HepG2 (cell line): ENCODE measurements around the gene TPRG1L. TPM values are rescaled to one million over a fixed set of nuclear protein-coding genes. Genes with fewer than 3 reads are reported as not detected.

Experiments used
- ATAC-seq: fragments of 200-7000 bp; cut with Tn5 transposase; 3 replicates; pipeline ENCODE4 v1.9.1; 2020; ENCODE audit warnings: mild to moderate bottlenecking, moderate library complexity
- BruUV-seq: library from RNA; stranded (reverse); fragments of 400-500 nt; replicated peaks from 2 replicates; lab custom pipeline; 2021; lab: Mats Ljungman, UMichigan
- CTCF ChIA-PET: fragments of 300-600 bp; formaldehyde crosslinking; extraction: SDS; loops from one replicate; lab custom pipeline; 2021; ENCODE audit warnings: low total read pairs, inconsistent platforms, low intra/inter-chr PET ratio; lab: Yijun Ruan, JAX
- POLR2A ChIA-PET: fragments of 350-600 bp; sonication (Branson Sonifier 250); formaldehyde crosslinking; loops from one replicate; lab custom pipeline; 2020; ENCODE audit warnings: antibody characterized with exemption, inconsistent platforms; lab: Yijun Ruan, JAX
- DNase-seq: peaks from one replicate; pipeline ENCODE4 v3.0.0-alpha.2; 2015; ENCODE audit warnings: low spot score
- FAIRE-seq: peaks from 3 replicates; lab custom pipeline; 2011; peaks lifted over from hg19 to GRCh38; lab: Jason Lieb, UNC
- H2AFZ ChIP-seq: one replicate; pipeline ENCODE4 v1.6.1; 2011; ENCODE audit warnings: low read length, inconsistent platforms
- H3K27ac ChIP-seq: fragments of 300-600 bp; 3 replicates; pipeline ENCODE4 v1.8.0; 2011; ENCODE audit warnings: mixed run types, mild to moderate bottlenecking, mixed read lengths, low read length, inconsistent platforms; ENCODE audit not compliant: insufficient read depth; ENCODE audit errors: extremely low read length
- H3K27me3 ChIP-seq, 2 experiments: fragments of 200-600 bp in 1 of 2; 2 replicates in 1 of 2; 3 replicates in 1 of 2; pipeline versions ENCODE4 v1.6.0 to v1.8.0; 2011; ENCODE audit warnings: low read length in 2 of 2, mild to moderate bottlenecking in 2 of 2, moderate library complexity in 2 of 2, inconsistent platforms in 1 of 2; ENCODE audit not compliant: insufficient read depth in 2 of 2, control insufficient read depth in 1 of 2
- H3K36me3 ChIP-seq, 2 experiments: fragments of 200-600 bp in 1 of 2; replicated peaks in 1 of 2; 2 replicates in 1 of 2; 3 replicates in 1 of 2; pipeline versions ENCODE4 v1.5.1 to v1.8.0; 2011; ENCODE audit warnings: low read length in 2 of 2, inconsistent platforms in 1 of 2; ENCODE audit not compliant: insufficient read depth in 2 of 2, control insufficient read depth in 1 of 2
- H3K4me1 ChIP-seq: 2 replicates; pipeline ENCODE4 v1.5.1; 2012; ENCODE audit warnings: low read length, inconsistent platforms; ENCODE audit not compliant: insufficient read depth
- H3K4me2 ChIP-seq: 2 replicates; pipeline ENCODE4 v1.6.0; 2011; ENCODE audit warnings: low read depth, low read length, inconsistent platforms
- H3K4me3 ChIP-seq, 3 experiments: fragments of 200-600 bp in 1 of 3; sonication (generic), shearing (Covaris generic) in 1 of 3; replicated peaks in 1 of 3; 2 replicates each; pipeline ENCODE4 v1.5.1; 2011 to 2016; ENCODE audit warnings: low read length in 3 of 3, inconsistent platforms in 2 of 3, low read depth in 2 of 3, mild to moderate bottlenecking in 2 of 3, control low read depth in 1 of 3, mixed read lengths in 1 of 3; ENCODE audit not compliant: insufficient read depth in 1 of 3
- H3K79me2 ChIP-seq: one replicate; pipeline ENCODE4 v1.6.1; 2011; ENCODE audit warnings: low read length, inconsistent platforms; ENCODE audit not compliant: insufficient read depth
- H3K9ac ChIP-seq: 2 replicates; pipeline ENCODE4 v1.6.0; 2011; ENCODE audit warnings: mild to moderate bottlenecking, low read depth, low read length, inconsistent platforms; ENCODE audit not compliant: insufficient read depth
- H3K9me3 ChIP-seq: 2 replicates; pipeline ENCODE4 v1.5.1; 2012; ENCODE audit warnings: mild to moderate bottlenecking, low read length
- H4K20me1 ChIP-seq: 2 replicates; pipeline ENCODE4 v1.6.0; 2011; ENCODE audit warnings: inconsistent platforms, mild to moderate bottlenecking, low read length, moderate library complexity; ENCODE audit not compliant: insufficient read depth
- ARNTL ChIP-seq: sonication (generic); formaldehyde crosslinking; IDR thresholded peaks from 2 replicates; pipeline ENCODE4 v1.4.0; 2020; ENCODE audit warnings: mild to moderate bottlenecking, missing genetic modification reagents
- HES4 ChIP-seq: sonication (generic); formaldehyde crosslinking; IDR thresholded peaks from 2 replicates; pipeline ENCODE4 v1.9.0; 2021; ENCODE audit warnings: mild to moderate bottlenecking, missing genetic modification reagents, borderline replicate concordance
- IRF2 ChIP-seq: IDR thresholded peaks from 2 replicates; pipeline ENCODE4 v1.6.1; 2018; ENCODE audit warnings: missing genetic modification reagents, missing compliant biosample characterization
- KLF9 ChIP-seq: IDR thresholded peaks from 2 replicates; pipeline ENCODE4 v1.6.1; 2016; ENCODE audit warnings: low read depth
- NFRKB ChIP-seq: fragments of 450-650 bp; IDR thresholded peaks from 2 replicates; pipeline ENCODE4 v1.6.1; 2017
- RBAK ChIP-seq: sonication (generic); formaldehyde crosslinking; IDR thresholded peaks from 2 replicates; pipeline ENCODE4 v1.5.1; 2020; ENCODE audit warnings: mild to moderate bottlenecking, missing genetic modification reagents
- REXO4 ChIP-seq: sonication (generic); formaldehyde crosslinking; IDR thresholded peaks from 2 replicates; pipeline ENCODE4 v1.8.0; 2022; ENCODE audit warnings: missing genetic modification reagents, mild to moderate bottlenecking, borderline replicate concordance
- ZBTB8A ChIP-seq: sonication (generic); formaldehyde crosslinking; IDR thresholded peaks from 2 replicates; pipeline ENCODE4 v1.4.0; 2020; ENCODE audit warnings: mild to moderate bottlenecking, low read depth, missing genetic modification reagents, borderline replicate concordance
- ZFP90 ChIP-seq: sonication (generic); formaldehyde crosslinking; IDR thresholded peaks from 2 replicates; pipeline ENCODE4 v1.8.0; 2022; ENCODE audit warnings: missing genetic modification reagents, mild to moderate bottlenecking, inconsistent platforms, borderline replicate concordance
- ZNF10 ChIP-seq: sonication (generic); formaldehyde crosslinking; IDR thresholded peaks from 2 replicates; pipeline ENCODE4 v1.4.0; 2020; ENCODE audit warnings: mild to moderate bottlenecking, low read depth, missing genetic modification reagents, borderline replicate concordance
- ZNF253 ChIP-seq: sonication (generic); formaldehyde crosslinking; IDR thresholded peaks from 2 replicates; pipeline ENCODE4 v1.8.0; 2022; ENCODE audit warnings: mild to moderate bottlenecking, missing genetic modification reagents, borderline replicate concordance
- ZNF335 ChIP-seq: sonication (generic); formaldehyde crosslinking; IDR thresholded peaks from 2 replicates; pipeline ENCODE4 v1.4.0; 2020; ENCODE audit warnings: missing genetic modification reagents
- ZNF790 ChIP-seq: sonication (generic); formaldehyde crosslinking; IDR thresholded peaks from 2 replicates; pipeline ENCODE4 v1.8.0; 2022; ENCODE audit warnings: missing genetic modification reagents, mild to moderate bottlenecking, borderline replicate concordance
- ZSCAN9 ChIP-seq: IDR thresholded peaks from 2 replicates; pipeline ENCODE4 v1.6.1; 2016; ENCODE audit warnings: borderline replicate concordance
- WGBS: methylation state at CpG from one replicate; pipeline ENCODE4 v1.1.6; 2017; ENCODE audit warnings: low lambda C conversion rate; 5-methylcytosine and 5-hydroxymethylcytosine counted together
- in situ Hi-C: cut with HindIII; loops from 2 replicates; pipeline ENCODE4 v1.10.0; 2017; ENCODE audit warnings: low pct_unique_long_range_greater_than_20kb; ENCODE audit not compliant: extremely low pct_ligation_motif_present
- intact Hi-C: fragments of 100-400 bp; cut with micrococcal nuclease; formaldehyde crosslinking; loops from one replicate; pipeline ENCODE4 v1.10.0; 2022; ENCODE audit not compliant: unreplicated experiment
- polyA plus RNA-seq, 8 experiments: library from polyadenylated mRNA; depleted of rRNA in 3 of 8; stranded (reverse) in 7 of 8; unstranded in 1 of 8; fragments of >200 nt; fragmentation: Illumina TruSeq in 4 of 8; extraction: Trizol in 4 of 8; gene quantifications; 2 replicates each; pipeline versions ENCODE4 v1.2.1 to v1.2.3, GENCODE V29; 2011 to 2016; ENCODE audit warnings: low read depth in 4 of 8, missing spikeins in 1 of 8, mixed read lengths in 1 of 8; ENCODE audit not compliant: insufficient read depth in 1 of 8
- total RNA-seq, 5 experiments: library from RNA; depleted of rRNA; stranded (reverse); fragments of >200 nt; fragmentation: Illumina TruSeq; extraction: Trizol; gene quantifications; 2 replicates each; pipeline ENCODE4 v1.2.3, GENCODE V29; 2016; ENCODE audit warnings: low read depth in 1 of 5

The TPRG1L gene
- total and polyA plus RNA-seq, 2 of the 13 experiments (the other 11 are each of a cell fraction or from before 2014, with no cell fraction given), result 21.3 to 37.4 TPM

DNA sequence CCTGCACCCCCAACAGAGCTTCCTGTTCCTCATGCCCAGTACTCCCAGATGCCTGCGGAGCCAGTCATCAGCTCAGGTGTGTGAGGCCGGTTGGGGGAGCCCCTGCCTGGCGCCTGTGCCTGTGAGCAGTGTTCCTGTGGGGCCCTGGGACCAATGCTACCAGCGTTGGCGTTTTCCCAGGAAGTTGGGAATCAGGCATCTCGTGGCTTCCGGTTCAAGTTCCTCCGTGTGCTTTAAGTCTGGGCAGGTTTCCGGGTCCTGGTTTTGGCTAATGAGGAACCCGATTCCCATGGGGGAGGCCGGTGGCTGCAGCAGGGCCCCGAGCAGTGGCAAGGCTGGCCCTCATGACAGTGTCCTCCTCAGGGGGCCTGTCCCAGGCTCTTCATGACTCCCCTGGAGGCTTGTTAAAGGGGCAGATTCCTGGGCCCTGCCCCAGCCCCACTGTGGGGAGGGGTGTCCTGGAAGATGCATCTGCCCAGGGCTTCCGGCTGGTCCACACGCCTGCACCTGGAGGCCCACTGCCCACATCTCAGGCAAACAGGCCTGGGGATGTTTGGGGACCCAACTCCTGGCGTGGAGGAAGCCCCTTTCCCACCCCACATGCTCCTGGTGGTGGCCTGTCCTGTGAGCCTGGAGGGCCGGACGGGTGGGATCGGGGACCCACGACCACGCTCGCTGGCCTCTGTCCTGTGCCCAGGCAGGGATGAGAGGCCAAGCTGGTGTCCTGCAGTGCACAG lies 53.7 kb downstream of the TPRG1L start:
- no peaks in the 10 kb centered on the region for H3K79me2 ChIP-seq
- no peaks in the 10 kb centered on the region; a peak in 1 of 5 replicates for H3K27me3 ChIP-seq
- 85% methylated on average over 7 of the region's 21 CpGs for WGBS
- in situ Hi-C loops (no loop called here), intact Hi-C loops (no loop called here)
- H4K20me1 ChIP-seq, result no peaks in the 10 kb centered on the region
- H3K4me3 ChIP-seq, result no peak overlapping the region
- ATAC-seq (no peak), FAIRE-seq (no peak), DNase-seq (no peak)
- ChIA-PET CTCF (no interaction called here), POLR2A (no interaction called here)
- no peak overlapping the region for H3K4me2 ChIP-seq
- H2AFZ ChIP-seq, result no peak overlapping the region
- no peak for TF ChIP-seq ZNF335 (CRISPR knock-in tag)
- TF ChIP-seq RBAK (CRISPR knock-in tag), result no peak
- TF ChIP-seq HES4 (CRISPR knock-in tag), result no peak
- TF ChIP-seq NFRKB, result no peak
- TF ChIP-seq REXO4 (CRISPR knock-in tag), result no peak
- TF ChIP-seq ZSCAN9 (CRISPR knock-in tag), result no peak
- no peak for TF ChIP-seq ZNF10
- TF ChIP-seq KLF9, result no peak
- TF ChIP-seq IRF2, result no peak
- TF ChIP-seq ZFP90 (CRISPR knock-in tag), result no peak
- TF ChIP-seq ZNF253 (CRISPR knock-in tag), result no peak
- TF ChIP-seq ARNTL (CRISPR knock-in tag), result no peak
- TF ChIP-seq ZBTB8A (CRISPR knock-in tag), result no peak
- no peak for TF ChIP-seq ZNF790 (CRISPR knock-in tag)
- H3K27ac ChIP-seq, result no peak overlapping the region
- no peaks in the 10 kb centered on the region for H3K9me3 ChIP-seq
- no peaks in the 10 kb centered on the region for H3K36me3 ChIP-seq
- no peak overlapping the region for H3K9ac ChIP-seq
- no TSS peak for BruUV-seq
- no peaks in the 10 kb centered on the region for H3K4me1 ChIP-seq
